GM15510 (cell line): ENCODE measurements around the gene SUMO3.

Experiments used
- POLR2A ChIP-seq: IDR thresholded peaks from 3 replicates; pipeline ENCODE4 v1.6.1; 2011; ENCODE audit warnings: borderline replicate concordance; ENCODE audit not compliant: insufficient read length; ENCODE audit errors: extremely low read depth

SUMO3 gene

GRCh38 chr21:44850905-44851657 lies 33.2 kb upstream of the SUMO3 start:
- no peak for TF ChIP-seq POLR2A

- no peak for TF ChIP-seq POLR2A
Observed at GRCh38 chr21:44850208-44850800, 32.4 kb upstream of the SUMO3 start.

GRCh38 chr21:44849616-44850130 lies 31.8 kb upstream of the SUMO3 start:
- no peak for TF ChIP-seq POLR2A

- TF ChIP-seq POLR2A = no peak
Observed at GRCh38 chr21:44848821-44849521, 31.1 kb upstream of the SUMO3 start.

GRCh38 chr21:44847261-44848056 lies 29.6 kb upstream of the SUMO3 start:
- TF ChIP-seq POLR2A = no peak

- TF ChIP-seq POLR2A = no peak
Observed at GRCh38 chr21:44846485-44847260, 28.8 kb upstream of the SUMO3 start.

- no peak for TF ChIP-seq POLR2A
Observed at GRCh38 chr21:44846224-44846484, 28.3 kb upstream of the SUMO3 start.

- no peak for TF ChIP-seq POLR2A
Observed at GRCh38 chr21:44845418-44846223, 27.8 kb upstream of the SUMO3 start.

GRCh38 chr21:44844256-44844655 lies 26.4 kb upstream of the SUMO3 start:
- no peak for TF ChIP-seq POLR2A

GRCh38 chr21:44842721-44843445 lies 25.0 kb upstream of the SUMO3 start:
- TF ChIP-seq POLR2A = no peak

GRCh38 chr21:44842087-44842486 lies 24.2 kb upstream of the SUMO3 start:
- TF ChIP-seq POLR2A = no peak

- TF ChIP-seq POLR2A = no peak
Observed at GRCh38 chr21:44840771-44841170, 22.9 kb upstream of the SUMO3 start.

GRCh38 chr21:44838951-44839350 lies 21.1 kb upstream of the SUMO3 start:
- TF ChIP-seq POLR2A = no peak

GRCh38 chr21:44838039-44838895 lies 20.4 kb upstream of the SUMO3 start:
- no peak for TF ChIP-seq POLR2A
